Ishikawa (cell line): ENCODE data around the gene HCN4.

Source experiments
- CREB1 ChIP-seq: IDR thresholded peaks from 2 replicates; pipeline ENCODE4 v1.6.1; 2012; ENCODE audit warnings: low read depth
- EP300 ChIP-seq: IDR thresholded peaks from 2 replicates; pipeline ENCODE4 v1.6.1; 2012; ENCODE audit warnings: borderline replicate concordance
- FOXM1 ChIP-seq: IDR thresholded peaks from 2 replicates; pipeline ENCODE4 v1.6.1; 2012; ENCODE audit warnings: low read depth, borderline replicate concordance
- MAX ChIP-seq: IDR thresholded peaks from 2 replicates; pipeline ENCODE4 v1.6.1; 2012
- NFIC ChIP-seq: IDR thresholded peaks from 2 replicates; pipeline ENCODE4 v1.6.1; 2012
- TAF1 ChIP-seq: IDR thresholded peaks from 2 replicates; pipeline ENCODE4 v1.6.1; 2012; ENCODE audit warnings: low read depth, mild to moderate bottlenecking
- TCF12 ChIP-seq: IDR thresholded peaks from 2 replicates; pipeline ENCODE4 v1.6.1; 2012; ENCODE audit warnings: low read depth
- TEAD4 ChIP-seq: IDR thresholded peaks from 2 replicates; pipeline ENCODE4 v1.6.1; 2012
- YY1 ChIP-seq: IDR thresholded peaks from 2 replicates; pipeline ENCODE4 v1.6.1; 2012; ENCODE audit warnings: low read depth
- ZBTB7A ChIP-seq: IDR thresholded peaks from 2 replicates; pipeline ENCODE4 v1.6.1; 2012; ENCODE audit warnings: low read depth

DNA sequence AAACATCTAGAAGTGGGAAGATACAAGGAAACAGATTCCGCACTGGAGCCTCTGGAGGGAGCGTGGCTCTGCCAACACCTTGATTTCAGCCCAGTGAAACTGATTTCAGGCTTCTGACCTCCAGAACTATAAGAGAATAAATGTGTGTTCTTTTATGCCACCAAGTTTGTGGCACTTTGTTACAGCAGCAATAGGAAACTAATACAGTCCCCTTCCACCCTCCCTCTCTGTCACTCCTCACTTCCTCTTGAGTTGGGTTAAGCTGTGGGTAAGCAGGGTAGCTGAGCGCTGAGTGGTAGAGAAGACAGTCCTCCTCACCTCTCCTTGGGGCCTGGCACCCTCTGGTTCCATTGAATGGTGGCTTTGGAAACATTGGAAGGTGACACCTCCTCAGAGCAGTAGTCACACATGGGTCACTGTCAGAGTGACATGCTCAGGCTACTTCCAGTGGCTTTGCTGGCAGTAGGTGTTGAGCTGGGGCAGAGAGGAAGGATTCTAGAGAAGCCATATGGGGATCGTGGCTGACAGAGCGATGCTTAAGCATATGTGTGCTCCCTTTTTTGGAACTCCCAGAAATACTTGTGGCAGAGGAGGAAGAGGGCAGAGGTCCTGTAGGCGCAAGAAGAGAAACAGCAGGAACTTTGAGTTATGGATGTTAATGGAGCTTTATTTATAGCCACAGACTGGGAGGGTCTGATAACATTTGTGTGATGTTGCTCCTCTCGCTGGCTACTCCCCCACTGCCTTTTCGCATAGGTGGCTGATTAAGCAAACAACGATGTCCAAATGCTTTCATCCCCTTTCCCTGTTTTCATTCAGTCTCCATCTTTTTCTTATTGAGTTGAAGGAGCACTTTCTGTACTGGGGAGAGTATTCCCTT, 14.8 kb upstream of the HCN4 start:
- TF ChIP-seq EP300 (no peak), TEAD4 (no peak), TAF1 (no peak), MAX (no peak), TCF12 (no peak), ZBTB7A (no peak), YY1 (no peak), NFIC (no peak), FOXM1 (no peak), CREB1 (no peak)
